Activated CD8-positive, alpha-beta T cell treated with anti-CD3 and anti-CD28 coated beads, Interleukin-2, amount 10 ng/mL, durations not matched to agents 7 days and 5 days (primary cell): Measurements from ENCODE around the gene SIGLEC14. TPM values are rescaled to one million over a fixed set of nuclear protein-coding genes. Genes with fewer than 3 reads are reported as not detected.

Source experiments
- ATAC-seq: fragments of 150-1000 bp; cut with Tn5 transposase; one replicate; pipeline ENCODE4 v1.10.0; 2021; ENCODE audit warnings: moderate library complexity
- CTCF ChIA-PET: fragments of 350-600 bp; sonication (Branson Sonifier 250); formaldehyde crosslinking; loops from one replicate; lab custom pipeline; 2021; ENCODE audit warnings: antibody characterized with exemption; lab: Charles Lee
- POLR2A ChIA-PET: fragments of 350-600 bp; sonication (Branson Sonifier 250); formaldehyde crosslinking; loops from one replicate; lab custom pipeline; 2021; ENCODE audit warnings: antibody characterized with exemption; lab: Charles Lee
- DNase-seq: peaks from one replicate; pipeline ENCODE4 v3.0.0-alpha.2; 2020
- H3K27ac Mint-ChIP-seq: one replicate; pipeline ENCODE4 v1.8.0; 2021; ENCODE audit warnings: mild to moderate bottlenecking, mixed read lengths
- H3K27me3 Mint-ChIP-seq: one replicate; pipeline ENCODE4 v1.8.0; 2021; ENCODE audit warnings: low read depth, mixed read lengths
- H3K36me3 Mint-ChIP-seq: one replicate; pipeline ENCODE4 v1.8.0; 2021; ENCODE audit warnings: low read depth, mixed read lengths
- H3K4me1 Mint-ChIP-seq: one replicate; pipeline ENCODE4 v1.8.0; 2021; ENCODE audit warnings: low read depth, mixed read lengths
- H3K4me3 Mint-ChIP-seq: one replicate; pipeline ENCODE4 v1.8.0; 2021; ENCODE audit warnings: mild to moderate bottlenecking, mixed read lengths
- H3K9me3 Mint-ChIP-seq: one replicate; pipeline ENCODE4 v1.8.0; 2022; ENCODE audit warnings: mixed read lengths; ENCODE audit not compliant: insufficient read depth
- total RNA-seq, 2 experiments: library from RNA; stranded (reverse); gene quantifications; one replicate each; pipeline ENCODE4 v1.2.3, GENCODE V29; 2021

Gene SIGLEC14
- total RNA-seq, 2 experiments from 2014 or later: not detected

DNA sequence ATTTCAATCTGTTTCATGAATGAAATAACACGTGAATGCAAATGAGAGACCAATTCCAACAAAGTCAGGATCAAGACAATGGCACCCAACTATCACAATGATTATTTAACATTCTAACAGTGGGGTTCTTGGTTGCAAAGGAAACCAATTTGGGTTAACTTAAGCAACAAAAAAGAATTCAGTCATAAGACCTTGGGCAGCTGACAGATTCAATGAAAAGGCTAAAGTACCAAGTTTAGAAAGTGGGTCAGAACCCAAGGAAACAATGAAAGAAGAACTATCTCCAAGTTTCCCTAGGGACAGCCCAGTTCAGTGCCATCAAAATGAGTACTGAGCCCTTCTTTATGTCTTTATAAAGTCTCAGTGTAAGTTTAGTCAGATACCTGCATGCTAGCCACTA is 17.5 kb upstream of the SIGLEC14 start:
- peaks cover 3% of the 10 kb centered on the region for H3K9me3 Mint-ChIP-seq
- ATAC-seq (no peak), DNase-seq (no peak)
- H3K4me1 Mint-ChIP-seq: no peaks in the 10 kb centered on the region
- H3K27ac Mint-ChIP-seq: no peak overlapping the region
- H3K27me3 Mint-ChIP-seq: peaks cover 17% of the 10 kb centered on the region
- no peaks in the 10 kb centered on the region for H3K36me3 Mint-ChIP-seq
- POLR2A ChIA-PET: no interaction called here
- CTCF ChIA-PET: no interaction called here
- no peak overlapping the region for H3K4me3 Mint-ChIP-seq

DNA sequence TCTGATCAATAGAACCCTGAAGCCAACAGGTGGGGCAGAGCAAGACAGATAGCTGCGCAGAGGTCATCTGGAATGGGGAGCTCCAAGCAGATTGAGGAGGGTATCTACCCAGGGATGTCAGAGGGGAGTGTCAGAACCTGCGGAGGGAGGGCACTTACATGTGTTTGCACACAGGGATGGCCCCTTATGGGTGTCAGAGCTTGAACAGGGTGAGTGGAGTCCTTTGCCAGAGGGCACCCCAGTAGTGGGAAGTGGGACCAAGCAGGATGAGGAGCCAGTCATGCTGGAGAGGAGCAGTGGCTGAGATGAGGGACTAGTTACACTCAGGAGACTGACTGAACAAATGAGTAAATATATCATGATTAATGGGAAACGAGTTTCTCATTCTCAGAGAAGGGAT is 17.0 kb upstream of the SIGLEC14 start:
- H3K4me3 Mint-ChIP-seq: no peak overlapping the region
- ATAC-seq (no peak), DNase-seq (no peak)
- peaks cover 3% of the 10 kb centered on the region for H3K9me3 Mint-ChIP-seq
- POLR2A ChIA-PET: no interaction called here
- H3K27me3 Mint-ChIP-seq: peaks cover 17% of the 10 kb centered on the region
- CTCF ChIA-PET: no interaction called here
- H3K36me3 Mint-ChIP-seq: no peaks in the 10 kb centered on the region
- no peaks in the 10 kb centered on the region for H3K4me1 Mint-ChIP-seq
- no peak overlapping the region for H3K27ac Mint-ChIP-seq

DNA sequence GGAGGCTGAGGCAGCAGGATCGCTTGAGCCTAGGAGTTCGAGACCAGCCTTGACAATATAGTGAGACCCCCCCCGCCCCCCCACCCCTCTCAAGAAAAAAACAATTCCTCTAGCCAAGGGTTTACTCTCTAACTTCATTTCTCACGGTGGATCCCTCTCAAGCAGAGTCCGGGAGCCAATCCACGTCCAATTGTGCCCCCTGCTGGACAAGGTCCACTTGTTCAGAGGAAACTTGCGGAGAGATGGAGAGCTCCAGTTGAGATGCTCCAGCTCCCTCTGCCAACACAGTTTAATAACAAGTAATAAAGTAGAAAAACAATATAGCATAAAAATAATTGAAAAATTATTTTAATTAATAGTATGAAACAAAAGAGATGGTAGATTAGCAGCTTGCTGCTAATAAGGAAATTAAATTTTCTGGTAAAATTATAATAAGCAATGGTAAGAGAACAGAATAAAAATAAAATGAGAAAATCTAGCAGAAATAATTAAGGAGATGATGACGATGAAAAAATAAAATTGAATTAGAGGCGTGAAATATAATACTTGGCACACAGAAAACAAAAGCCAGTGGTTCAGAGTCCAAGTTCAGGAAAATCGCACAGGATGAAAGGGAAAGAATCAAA is 14.5 kb upstream of the SIGLEC14 start:
- peaks cover 19% of the 10 kb centered on the region for H3K27me3 Mint-ChIP-seq
- H3K36me3 Mint-ChIP-seq: no peaks in the 10 kb centered on the region
- ChIA-PET POLR2A (no interaction called here), CTCF (interaction anchor here (0.6 to 5.9 kb wide), 15 partner anchors 9 to 262 kb away, joined by 3 to 52 read pairs (median 4); no protein-coding TSS in a partner anchor)
- ATAC-seq: peak; percentile 61
- H3K4me1 Mint-ChIP-seq: peaks cover 4% of the 10 kb centered on the region
- no peak overlapping the region for H3K27ac Mint-ChIP-seq
- H3K4me3 Mint-ChIP-seq: no peak overlapping the region
- peak; percentile 76 for DNase-seq
- H3K9me3 Mint-ChIP-seq: peaks cover 3% of the 10 kb centered on the region

DNA sequence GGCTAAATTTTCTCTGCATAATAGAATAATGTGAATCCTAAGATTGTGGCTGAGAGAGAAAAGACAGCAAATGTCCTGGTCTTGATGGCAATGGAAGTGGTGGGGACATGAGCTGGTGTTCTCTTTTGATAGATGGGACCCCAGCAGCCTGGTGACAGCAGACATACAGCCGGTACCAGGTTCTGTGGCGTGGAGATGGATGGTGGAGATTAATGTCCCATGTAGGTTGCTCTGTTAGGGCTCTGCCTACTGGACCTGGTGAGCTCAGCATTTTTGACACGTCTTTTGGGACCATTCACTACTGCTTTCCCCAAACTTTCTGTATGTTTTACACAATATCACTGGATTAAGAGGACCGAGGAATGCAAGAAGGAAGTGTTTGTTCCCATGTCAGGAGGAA is 8.2 kb upstream of the SIGLEC14 start:
- no peaks in the 10 kb centered on the region for H3K9me3 Mint-ChIP-seq
- CTCF ChIA-PET: interaction anchor here (0.7 to 1.8 kb wide), 4 partner anchors 17 to 182 kb away, joined by 3 to 7 read pairs (median 4); no protein-coding TSS in a partner anchor
- no peak for ATAC-seq
- H3K4me1 Mint-ChIP-seq: peaks cover 6% of the 10 kb centered on the region
- H3K4me3 Mint-ChIP-seq: no peak overlapping the region
- H3K36me3 Mint-ChIP-seq: no peaks in the 10 kb centered on the region
- POLR2A ChIA-PET: interaction anchor here (1.1 kb wide), 1 partner anchor 11 kb away, joined by 3 read pairs; no protein-coding TSS in a partner anchor
- H3K27ac Mint-ChIP-seq: no peak overlapping the region
- peaks cover 20% of the 10 kb centered on the region for H3K27me3 Mint-ChIP-seq
- DNase-seq: no peak

DNA sequence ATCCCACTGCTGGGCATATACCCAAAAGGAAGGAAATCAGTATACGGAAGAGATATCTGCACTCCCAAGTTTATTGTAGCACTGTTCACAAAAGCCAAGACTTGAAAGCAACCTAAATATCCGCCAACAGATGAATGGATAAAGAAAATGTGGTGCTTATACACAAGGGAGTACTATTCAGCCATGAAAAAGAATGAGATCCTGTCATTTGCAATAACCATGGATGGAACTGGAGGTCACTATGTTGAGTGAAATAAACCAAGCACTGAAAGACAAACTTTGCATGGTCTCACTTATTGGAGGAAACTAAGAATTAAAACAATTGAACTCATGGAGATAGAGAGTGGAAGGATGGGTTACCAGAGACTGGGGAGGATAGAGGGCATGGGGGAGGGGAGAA is 6.5 kb upstream of the SIGLEC14 start:
- CTCF ChIA-PET: no interaction called here
- DNase-seq (no peak), ATAC-seq (no peak)
- Mint-ChIP-seq H3K36me3 (no peaks in the 10 kb centered on the region), H3K4me1 (peaks cover 6% of the 10 kb centered on the region), H3K9me3 (no peaks in the 10 kb centered on the region), H3K27me3 (peaks cover 18% of the 10 kb centered on the region), H3K4me3 (no peak overlapping the region), H3K27ac (no peak overlapping the region)
- POLR2A ChIA-PET: no interaction called here

DNA sequence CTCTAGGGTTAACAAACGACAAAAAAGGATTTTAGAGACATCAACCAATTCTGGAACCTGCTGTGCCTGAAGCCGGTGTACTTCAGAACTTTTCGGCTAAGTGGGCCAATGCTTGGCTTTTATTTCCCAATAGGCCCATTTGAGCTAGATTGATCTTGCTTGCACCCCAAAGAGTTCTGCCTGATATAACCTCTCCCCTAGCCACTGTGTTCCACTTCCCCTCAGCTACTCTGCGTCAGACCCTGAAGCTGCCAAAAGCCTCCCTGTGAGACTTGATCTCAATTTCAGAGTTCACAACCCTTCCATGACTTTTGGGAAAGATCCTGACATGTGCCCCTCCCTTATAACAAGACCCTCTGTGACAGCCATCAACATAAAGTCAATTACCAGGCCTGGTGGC is 5.6 kb upstream of the SIGLEC14 start:
- H3K4me3 Mint-ChIP-seq: no peak overlapping the region
- H3K27ac Mint-ChIP-seq: no peak overlapping the region
- CTCF ChIA-PET: no interaction called here
- peaks cover 6% of the 10 kb centered on the region for H3K4me1 Mint-ChIP-seq
- peaks cover 18% of the 10 kb centered on the region for H3K27me3 Mint-ChIP-seq
- no peak for DNase-seq
- no peaks in the 10 kb centered on the region for H3K36me3 Mint-ChIP-seq
- no peaks in the 10 kb centered on the region for H3K9me3 Mint-ChIP-seq
- no peak for ATAC-seq
- POLR2A ChIA-PET: no interaction called here

DNA sequence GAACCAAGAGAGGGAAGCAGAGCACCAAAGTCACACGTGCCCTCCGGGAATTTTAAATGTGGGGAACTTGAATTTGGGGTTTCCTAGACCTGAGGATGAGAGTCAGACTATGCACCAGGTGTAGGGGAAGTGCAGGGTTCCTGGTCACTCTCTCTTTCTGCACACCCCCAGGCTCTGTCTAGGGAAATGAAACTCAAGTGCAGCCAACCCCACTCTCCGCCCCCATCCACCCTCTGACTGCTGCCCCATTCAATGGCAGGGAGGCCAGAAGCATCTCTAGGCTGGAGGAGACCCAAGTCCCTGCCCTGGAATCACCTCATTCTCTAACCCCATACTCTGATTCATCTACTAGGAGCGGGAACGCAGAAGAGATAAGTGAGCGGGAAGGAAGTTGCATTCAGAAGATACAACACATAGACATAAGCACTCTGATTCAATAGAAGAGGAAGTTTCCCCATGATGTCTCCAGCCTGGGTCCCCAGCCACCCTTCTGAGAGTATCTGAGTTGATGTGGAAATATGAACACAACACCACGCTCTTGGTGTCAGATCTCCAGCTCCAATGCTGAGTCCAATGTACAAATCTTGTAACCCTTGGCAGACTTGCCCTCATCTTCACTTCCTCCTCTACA is 4.7 kb upstream of the SIGLEC14 start:
- CTCF ChIA-PET: no interaction called here
- peaks cover 13% of the 10 kb centered on the region for H3K27me3 Mint-ChIP-seq
- peaks cover 2% of the 10 kb centered on the region for H3K4me1 Mint-ChIP-seq

DNA sequence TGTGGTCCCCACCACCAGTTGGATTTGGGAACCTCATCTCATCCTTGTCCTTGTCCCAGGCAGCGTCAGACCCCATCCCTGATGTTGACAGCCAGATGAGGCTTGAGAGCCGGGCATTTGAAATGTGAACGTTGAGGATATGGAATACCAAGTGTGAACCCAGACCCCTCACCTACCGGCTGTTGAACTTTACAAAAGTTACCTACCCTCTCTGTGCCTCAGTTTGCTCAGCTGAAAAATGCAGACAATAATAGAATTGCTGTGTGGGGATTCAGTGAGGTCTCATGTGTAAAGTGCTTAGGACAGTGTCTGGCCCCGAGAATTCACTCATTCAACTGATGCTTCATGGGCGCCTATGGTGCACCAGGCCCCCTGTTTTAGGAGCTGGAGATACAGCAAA is 693 bp upstream of the SIGLEC14 start:
- no peaks in the 10 kb centered on the region for H3K36me3 Mint-ChIP-seq
- ATAC-seq: no peak
- H3K27me3 Mint-ChIP-seq: peaks cover 17% of the 10 kb centered on the region
- H3K9me3 Mint-ChIP-seq: no peaks in the 10 kb centered on the region
- H3K4me1 Mint-ChIP-seq: no peaks in the 10 kb centered on the region
- ChIA-PET POLR2A (no interaction called here), CTCF (interaction anchor here (0.9 kb wide), 1 partner anchor 10 kb away, joined by 3 read pairs; no protein-coding TSS in a partner anchor)
- H3K27ac Mint-ChIP-seq: no peak overlapping the region
- no peak for DNase-seq
- no peak overlapping the region for H3K4me3 Mint-ChIP-seq

More for the DNA sequence above, 4.7 kb upstream of the SIGLEC14 start:
- no peak for DNase-seq
- Mint-ChIP-seq H3K9me3 (no peaks in the 10 kb centered on the region), H3K4me3 (no peak overlapping the region), H3K36me3 (no peaks in the 10 kb centered on the region), H3K27ac (no peak overlapping the region)
- no peak for ATAC-seq
- POLR2A ChIA-PET: no interaction called here

DNA sequence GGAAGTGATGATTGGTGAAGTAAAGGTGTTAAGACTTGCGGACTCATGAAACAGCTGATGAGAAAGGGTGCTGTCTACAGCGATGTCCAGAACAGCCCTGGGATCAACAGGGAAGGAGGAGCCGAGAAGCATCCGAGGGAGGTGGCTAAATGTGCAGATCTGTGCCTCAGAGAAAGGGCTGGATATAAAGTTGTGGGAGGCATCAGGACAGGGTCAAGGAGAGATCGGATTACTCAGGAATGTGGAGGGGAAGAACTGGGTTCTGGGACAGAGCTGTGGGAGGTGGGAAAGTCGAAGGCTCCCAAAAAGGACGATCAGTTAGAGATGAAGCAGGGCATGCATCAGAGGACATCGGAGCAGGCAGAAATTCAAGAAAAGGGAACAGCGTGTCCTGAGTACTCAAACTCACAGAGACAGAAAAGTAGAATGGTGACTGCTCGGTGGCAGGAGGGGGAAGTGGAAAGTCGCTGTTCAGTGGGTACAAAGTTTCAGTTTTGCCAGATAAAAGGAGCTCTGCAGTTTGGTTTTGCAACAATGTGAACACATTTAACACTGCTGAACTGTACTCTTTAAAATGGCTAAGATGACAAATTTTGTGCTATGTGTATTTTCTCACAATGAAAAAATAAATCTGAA is 1.9 kb downstream of the SIGLEC14 start:
- DNase-seq (no peak), ATAC-seq (no peak)
- H3K36me3 Mint-ChIP-seq: no peaks in the 10 kb centered on the region
- ChIA-PET CTCF (interaction anchor here (2.0 to 2.5 kb wide), 2 partner anchors 12 to 172 kb away, joined by 6 to 10 read pairs; no protein-coding TSS in a partner anchor), POLR2A (no interaction called here)
- H3K4me3 Mint-ChIP-seq: no peak overlapping the region
- no peaks in the 10 kb centered on the region for H3K9me3 Mint-ChIP-seq
- no peak overlapping the region for H3K27ac Mint-ChIP-seq
- H3K27me3 Mint-ChIP-seq: peaks cover 27% of the 10 kb centered on the region
- H3K4me1 Mint-ChIP-seq: no peaks in the 10 kb centered on the region

DNA sequence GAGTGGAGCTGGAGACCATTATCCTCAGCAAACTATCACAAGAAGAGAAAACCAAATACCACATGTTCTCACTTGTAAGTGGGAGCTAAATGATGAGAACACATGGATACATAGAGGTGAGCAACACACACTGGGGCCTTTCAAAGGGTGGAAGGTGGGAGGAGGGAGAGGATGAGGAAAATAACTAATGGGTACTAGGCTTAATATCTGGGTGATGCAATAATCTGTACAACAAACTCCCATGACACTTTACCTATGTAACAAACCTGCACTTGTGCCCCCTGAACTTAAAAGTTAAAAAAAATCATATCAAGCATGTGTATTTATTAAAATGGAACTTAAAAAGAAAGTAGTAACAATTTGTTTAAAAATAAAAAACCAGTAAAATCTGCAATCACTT is 5.0 kb downstream of the SIGLEC14 start:
- no peaks in the 10 kb centered on the region for H3K36me3 Mint-ChIP-seq
- no peak overlapping the region for H3K27ac Mint-ChIP-seq
- DNase-seq: no peak
- H3K4me3 Mint-ChIP-seq: no peak overlapping the region
- CTCF ChIA-PET: interaction anchor here (0.8 to 1.2 kb wide), 2 partner anchors 169 to 221 kb away, joined by 3 read pairs; no protein-coding TSS in a partner anchor
- peaks cover 38% of the 10 kb centered on the region for H3K27me3 Mint-ChIP-seq
- no peak for ATAC-seq
- peaks cover 6% of the 10 kb centered on the region for H3K9me3 Mint-ChIP-seq
- POLR2A ChIA-PET: no interaction called here
- H3K4me1 Mint-ChIP-seq: peaks cover 4% of the 10 kb centered on the region

DNA sequence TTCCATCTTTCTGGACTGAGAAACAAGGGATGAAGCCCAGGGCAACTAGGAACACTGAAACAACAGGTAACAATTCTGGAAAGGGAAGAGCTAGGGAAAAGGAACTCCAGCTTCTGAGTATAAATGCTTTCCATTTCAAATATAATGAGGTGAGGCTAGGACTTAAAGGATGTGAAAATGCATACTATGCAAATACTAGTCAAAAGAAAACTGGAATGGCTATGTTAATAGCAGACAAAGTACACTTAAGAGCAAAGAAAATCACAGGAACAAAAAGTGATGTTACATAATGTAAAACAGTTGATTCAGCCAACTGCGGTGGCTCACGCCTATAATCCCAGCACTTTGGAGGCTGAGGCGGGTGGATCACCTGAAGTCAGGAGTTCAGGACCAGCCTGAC is 6.2 kb downstream of the SIGLEC14 start:
- H3K27me3 Mint-ChIP-seq: peaks cover 38% of the 10 kb centered on the region
- CTCF ChIA-PET: interaction anchor here (1.0 to 1.5 kb wide), 2 partner anchors 16 to 168 kb away, joined by 3 to 4 read pairs; no protein-coding TSS in a partner anchor
- H3K4me3 Mint-ChIP-seq: no peak overlapping the region
- POLR2A ChIA-PET: no interaction called here
- no peak overlapping the region for H3K27ac Mint-ChIP-seq
- H3K4me1 Mint-ChIP-seq: peaks cover 8% of the 10 kb centered on the region
- no peak for DNase-seq
- H3K9me3 Mint-ChIP-seq: peaks cover 6% of the 10 kb centered on the region
- ATAC-seq: no peak
- no peaks in the 10 kb centered on the region for H3K36me3 Mint-ChIP-seq

DNA sequence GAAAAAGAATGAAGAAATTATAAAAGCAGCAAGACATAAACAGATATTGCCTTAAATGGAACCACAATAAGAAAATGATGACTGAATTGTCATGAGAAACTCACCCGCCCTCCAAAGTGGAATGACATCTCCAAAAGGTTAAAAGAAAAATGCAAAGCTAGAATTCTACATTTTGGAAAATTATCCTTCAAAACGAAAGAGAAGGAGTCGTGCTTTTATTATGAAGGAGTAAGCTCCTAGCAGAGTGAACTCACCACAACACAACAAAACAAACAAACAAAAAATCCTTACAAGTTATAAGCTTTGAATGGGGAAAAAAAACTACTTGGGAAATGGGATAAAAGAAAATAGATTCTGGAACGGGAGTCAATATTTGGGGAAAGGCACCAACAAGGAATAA is 6.7 kb downstream of the SIGLEC14 start:
- ChIA-PET CTCF (interaction anchor here (1.0 to 1.5 kb wide), 2 partner anchors 17 to 168 kb away, joined by 3 to 4 read pairs; no protein-coding TSS in a partner anchor), POLR2A (no interaction called here)
- no peak overlapping the region for H3K27ac Mint-ChIP-seq
- ATAC-seq: no peak
- H3K36me3 Mint-ChIP-seq: no peaks in the 10 kb centered on the region
- peaks cover 8% of the 10 kb centered on the region for H3K4me1 Mint-ChIP-seq
- no peak for DNase-seq
- peaks cover 35% of the 10 kb centered on the region for H3K27me3 Mint-ChIP-seq
- H3K9me3 Mint-ChIP-seq: peaks cover 6% of the 10 kb centered on the region
- H3K4me3 Mint-ChIP-seq: no peak overlapping the region
